ENCODE results near the gene ADAMTSL1.

Gene ADAMTSL1

DNA sequence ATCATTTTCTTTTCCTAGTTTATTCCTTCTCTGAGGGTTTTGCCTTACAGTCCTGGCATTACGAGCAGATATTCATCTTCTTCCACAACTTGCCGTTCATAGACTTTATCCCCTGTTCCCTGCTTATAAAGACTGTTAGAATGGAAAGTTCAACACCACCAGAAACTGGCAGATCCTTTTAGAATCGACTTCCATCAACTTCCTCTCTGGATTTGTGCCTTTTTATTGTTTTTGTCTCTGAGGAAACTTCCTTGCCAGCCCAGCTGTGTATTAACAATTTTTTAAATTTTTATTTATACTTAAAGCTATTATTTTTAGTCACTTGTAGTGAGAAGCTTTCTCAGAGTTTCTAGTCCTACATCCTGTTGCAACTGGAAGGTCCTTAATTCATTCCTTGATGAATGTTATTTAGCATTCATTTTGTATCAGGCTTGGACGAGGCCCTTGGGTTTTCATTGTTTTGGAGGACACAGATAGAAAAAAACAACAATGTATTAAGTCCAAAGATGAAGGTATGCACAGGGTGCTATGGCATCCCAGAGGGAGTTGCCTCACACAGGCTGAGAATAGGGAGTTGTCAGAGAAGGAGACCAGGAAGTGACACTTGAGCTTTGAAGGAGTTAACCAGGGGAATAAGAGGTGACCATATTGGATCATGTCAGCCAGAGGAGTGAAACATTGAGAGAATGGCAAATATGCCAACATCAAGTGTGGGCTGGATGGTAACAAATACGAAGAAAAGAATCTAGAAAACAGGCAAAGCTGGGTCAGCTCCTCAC lies 81.3 kb downstream of the ADAMTSL1 start:
- DNase-seq (ENCODE audit: low read depth in 2 of 2) = no peak

DNA sequence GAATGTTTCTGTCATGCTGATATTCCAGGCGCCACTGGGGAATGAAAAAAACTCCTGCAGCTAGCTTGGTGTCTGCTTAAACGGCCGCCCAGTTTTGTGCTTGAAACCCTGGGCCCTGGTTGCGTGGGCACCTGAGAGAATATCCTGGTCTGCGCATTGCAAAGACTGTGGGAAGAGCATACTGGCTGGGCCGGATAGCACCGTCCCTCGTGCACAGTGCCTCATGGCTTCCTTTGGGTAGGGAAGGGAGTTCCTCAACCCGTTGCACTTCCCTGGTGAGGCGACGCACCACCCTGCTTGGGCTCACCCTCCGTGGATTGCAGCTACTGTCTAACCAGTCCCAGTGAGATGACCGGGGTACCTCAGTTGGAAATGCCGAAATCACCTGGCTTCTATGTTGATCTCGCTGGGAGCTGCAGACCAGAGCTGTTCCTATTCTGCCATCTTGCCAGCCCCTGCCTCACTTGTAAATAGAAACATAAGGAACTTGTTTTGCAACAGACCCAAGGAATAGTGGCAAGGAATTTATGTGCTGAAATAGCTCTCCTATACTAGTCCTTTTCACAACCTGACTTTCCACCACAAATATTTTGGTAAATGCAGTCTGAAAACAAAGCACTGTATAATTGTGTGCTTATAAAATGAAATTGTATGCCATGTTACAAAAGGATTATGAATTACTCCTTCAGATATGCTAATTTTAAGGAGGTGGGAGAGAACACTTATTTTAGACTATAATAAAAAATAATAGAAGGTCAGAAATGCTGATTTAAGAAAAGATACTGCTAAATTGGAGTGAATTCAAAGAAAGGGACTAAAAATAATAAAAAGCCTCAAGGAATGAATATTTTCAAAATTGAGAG lies 90.3 kb downstream of the ADAMTSL1 start:
- no peak for DNase-seq (ENCODE audit: low read depth in 2 of 2)

DNA sequence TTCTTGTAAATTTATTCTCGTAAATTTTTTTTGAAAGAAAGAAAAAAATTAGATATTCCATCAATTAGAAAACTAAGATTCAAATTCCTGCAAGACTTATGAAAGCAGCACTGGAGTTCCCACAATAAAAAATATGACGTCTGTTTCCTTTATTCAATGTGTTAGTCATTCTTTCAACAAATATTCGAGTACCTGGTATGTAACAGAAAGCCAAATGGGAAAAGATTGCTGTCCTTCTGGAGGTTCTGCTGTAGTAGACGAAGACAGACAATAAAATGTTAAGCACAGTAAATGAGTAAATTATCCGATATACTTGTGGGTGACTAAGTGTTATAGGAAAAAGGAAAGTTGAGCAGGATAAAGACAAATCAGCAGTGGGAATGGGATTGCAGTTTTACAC lies 92.2 kb downstream of the ADAMTSL1 start:
- no peak for DNase-seq (ENCODE audit: low read depth in 2 of 2)

DNA sequence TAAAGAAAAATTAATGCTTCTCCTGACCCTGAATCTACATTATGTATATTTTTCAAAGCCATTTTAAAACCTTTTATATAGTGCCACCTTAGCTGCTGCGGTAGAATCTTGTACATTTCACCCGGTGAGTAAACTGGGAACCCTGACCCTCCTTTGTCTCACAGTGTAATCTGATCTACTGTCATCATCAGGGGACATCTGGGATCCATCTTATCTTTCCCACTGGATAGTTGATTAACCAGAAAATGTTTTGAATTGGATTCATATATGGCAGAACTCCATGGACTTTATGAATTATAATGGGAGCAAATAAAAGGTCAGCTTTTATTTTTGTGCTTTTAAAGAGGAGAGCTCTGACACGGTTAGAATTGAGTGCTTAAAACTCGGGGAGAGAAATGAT lies 95.0 kb downstream of the ADAMTSL1 start:
- no peak for DNase-seq (ENCODE audit: low read depth in 2 of 2)

DNA sequence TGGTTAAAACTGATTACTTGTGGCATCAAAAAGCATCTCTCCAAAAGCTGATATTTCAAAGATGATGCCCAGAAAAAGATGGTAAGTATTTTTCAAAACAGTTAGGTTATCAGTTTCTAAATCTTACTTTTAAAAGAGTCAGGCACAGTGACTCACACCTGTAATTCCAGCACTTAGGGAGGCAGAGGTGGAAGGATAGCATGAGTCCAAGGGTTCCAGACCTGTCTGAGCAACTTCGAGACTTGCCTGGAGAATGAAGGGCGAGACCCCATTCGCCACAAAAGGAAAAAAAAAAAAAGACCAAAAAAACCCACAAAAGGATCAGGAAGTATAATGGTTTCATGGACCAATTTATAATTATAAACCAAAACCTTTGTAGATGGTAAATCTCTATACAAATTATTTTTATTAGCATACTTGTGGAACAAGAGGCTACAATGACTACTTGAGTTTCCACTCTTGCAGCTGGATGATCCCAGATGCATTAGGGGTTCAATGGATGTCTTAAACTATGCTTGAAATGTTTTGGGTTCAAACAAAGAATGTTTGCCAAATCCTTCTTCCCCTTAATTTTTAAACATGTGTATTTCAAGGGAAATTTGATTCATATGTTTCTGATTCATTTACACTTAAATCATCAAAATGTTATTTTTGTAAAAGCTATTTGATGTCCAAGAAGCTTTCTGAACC lies 96.1 kb downstream of the ADAMTSL1 start:
- no peak for DNase-seq (ENCODE audit: low read depth in 2 of 2)

DNA sequence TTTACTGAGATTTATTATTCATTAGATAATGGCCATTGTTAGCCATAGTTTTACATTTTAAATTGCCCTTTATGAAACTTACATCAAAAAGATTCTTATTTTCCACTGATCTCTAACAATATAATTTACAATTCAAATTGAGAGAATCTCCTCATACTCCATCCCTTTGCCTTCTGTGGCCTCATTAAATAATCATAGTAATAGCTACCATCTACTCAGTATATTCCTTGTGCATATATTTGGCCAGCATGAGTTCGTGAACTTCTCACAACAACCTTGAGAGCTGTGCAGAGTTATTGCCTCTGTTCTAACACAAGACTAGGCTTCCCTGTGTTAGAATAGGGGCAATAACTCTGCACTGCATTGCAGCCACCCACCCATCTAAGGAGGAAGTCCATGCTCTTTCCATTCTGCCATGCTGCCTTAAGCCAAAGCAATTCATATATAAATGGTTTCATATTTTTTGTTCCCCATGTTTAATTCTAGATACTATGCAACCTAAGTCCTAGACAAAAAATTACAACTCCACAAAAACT lies 99.1 kb downstream of the ADAMTSL1 start:
- no peak for DNase-seq (ENCODE audit: low read depth in 2 of 2)

DNA sequence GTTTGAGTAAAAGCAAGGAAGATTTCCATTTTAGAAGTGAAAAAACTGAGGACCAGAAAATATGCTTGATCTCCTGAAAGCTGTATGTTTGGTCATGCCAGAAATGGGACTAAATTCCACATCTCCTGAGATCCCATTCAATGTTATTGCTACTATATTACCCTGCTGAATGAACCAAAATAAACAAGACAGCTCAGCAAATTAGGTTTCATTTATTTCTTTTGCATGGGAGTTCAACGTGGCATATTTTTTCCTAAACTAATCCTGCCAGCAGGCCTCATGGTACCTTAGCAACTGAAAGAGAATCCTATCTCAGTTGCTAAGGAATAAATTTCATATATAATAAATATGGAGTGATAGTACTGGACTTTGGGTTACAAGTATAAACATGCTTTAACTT lies 101.7 kb downstream of the ADAMTSL1 start:
- DNase-seq (ENCODE audit: low read depth in 2 of 2) = no peak

DNA sequence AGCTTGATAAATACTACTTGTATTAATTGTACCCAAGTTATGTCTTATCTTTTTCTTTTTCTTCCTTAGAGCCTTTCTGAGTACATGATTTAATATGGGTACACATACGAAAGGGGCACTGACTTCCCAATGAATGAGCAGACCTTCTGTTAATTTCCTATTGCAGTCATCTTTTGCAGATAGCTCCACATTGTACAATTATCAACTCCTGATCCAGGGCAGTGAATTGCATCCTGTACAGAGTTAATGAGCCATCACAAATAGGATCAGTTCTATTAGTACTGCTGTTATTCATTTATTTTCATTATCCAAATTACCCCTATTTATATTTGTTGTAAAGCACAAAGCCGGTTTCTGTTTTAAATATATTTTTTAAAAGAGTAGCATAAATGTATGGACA lies 105.6 kb downstream of the ADAMTSL1 start:
- no peak for DNase-seq (ENCODE audit: low read depth in 2 of 2)

DNA sequence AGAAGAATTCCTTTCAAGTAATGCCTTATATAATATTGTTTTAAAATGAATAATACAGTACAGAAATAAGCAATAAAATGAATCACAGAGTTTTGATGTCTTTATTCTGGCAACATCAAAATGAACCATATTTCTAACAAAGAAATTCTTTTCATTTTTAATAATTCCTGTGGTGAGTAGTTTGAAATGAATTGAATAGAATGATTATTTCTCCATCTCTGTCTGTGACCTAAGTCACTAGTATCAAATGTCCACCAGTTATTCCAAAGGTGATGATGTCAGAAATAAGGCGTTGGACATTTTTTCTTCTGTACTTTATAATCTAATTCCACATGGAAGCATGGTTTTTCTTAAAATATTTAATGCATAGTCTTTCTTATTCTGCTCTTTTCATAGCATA lies 106.2 kb downstream of the ADAMTSL1 start:
- no peak for DNase-seq (ENCODE audit: low read depth in 2 of 2)

DNA sequence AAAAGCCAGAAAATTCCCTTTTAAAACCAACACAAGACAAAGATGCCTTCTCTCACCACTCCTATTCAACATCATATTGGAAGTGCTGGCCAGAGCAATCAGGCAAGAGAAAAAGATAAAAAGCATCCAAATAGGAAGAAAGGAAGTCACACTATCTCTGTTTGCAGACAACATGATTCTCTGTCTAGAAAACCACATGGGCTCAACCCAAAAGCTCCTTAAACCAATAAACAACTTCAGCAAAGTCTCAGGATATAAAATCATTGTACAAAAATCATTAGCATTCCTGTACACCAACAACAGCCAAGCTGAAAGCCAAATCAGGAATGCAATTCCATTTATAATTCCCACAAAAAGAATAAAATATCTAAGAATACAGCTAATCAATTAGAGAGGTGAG lies 112.0 kb downstream of the ADAMTSL1 start:
- DNase-seq (ENCODE audit: low read depth in 2 of 2) = no peak

DNA sequence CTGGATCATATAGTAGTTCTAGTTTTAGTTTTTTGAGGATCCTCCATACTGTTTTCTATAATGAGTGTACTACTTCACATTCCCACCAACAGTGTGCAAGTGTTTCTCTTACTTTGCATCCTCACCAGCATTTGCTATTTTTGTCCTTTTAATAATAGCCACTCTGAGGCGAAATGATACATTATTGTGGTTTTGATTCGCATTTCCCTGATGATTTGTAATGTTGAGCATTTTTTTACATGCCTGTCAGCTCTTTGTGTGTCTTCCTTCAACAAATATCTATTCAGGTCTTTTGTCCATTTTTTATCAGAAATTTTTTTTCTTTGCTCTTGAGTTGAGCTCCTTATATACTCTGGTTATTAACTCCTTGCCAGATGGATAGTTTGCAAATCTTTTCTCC lies 114.0 kb downstream of the ADAMTSL1 start:
- DNase-seq (ENCODE audit: low read depth in 2 of 2) = no peak

DNA sequence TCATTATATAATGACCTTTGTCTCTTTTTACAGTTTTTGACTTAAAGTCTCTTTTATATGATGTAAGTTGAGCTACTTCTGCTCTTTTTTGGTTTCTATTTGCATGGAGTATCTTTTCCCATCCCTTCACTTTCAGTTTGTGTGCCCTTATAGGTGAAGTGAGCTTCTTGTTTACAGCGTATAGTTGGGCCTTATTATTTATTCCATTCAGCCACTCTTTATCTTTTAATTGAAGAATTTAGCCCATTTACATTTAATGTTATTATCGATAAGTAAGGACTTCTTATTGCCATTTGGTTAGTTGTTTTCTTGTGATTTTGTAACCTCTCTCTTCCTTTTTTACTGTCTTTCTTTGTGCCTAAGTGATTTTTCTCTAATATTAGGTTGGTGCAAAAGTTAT lies 117.3 kb downstream of the ADAMTSL1 start:
- no peak for DNase-seq (ENCODE audit: low read depth in 2 of 2)

DNA sequence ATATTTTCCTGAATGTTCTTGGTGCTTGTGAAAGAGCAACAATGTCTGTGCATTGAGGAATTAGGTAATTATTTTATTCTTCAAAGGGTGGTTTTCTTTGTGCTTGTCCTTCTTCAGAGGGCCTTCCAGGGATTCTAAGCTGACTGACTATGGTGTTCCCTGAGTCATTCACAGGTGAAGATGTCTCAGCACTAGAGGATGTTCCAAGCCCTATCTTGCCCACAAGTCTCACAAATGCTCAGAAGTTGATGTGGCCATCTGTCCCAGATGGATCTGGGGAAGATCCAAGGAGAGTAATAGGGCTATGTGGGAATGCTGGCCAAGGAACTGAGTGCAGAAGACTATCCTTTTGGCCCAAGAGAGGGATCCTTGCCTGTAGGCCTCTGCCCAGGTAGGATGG lies 120.9 kb downstream of the ADAMTSL1 start:
- DNase-seq (ENCODE audit: low read depth in 2 of 2) = no peak

DNA sequence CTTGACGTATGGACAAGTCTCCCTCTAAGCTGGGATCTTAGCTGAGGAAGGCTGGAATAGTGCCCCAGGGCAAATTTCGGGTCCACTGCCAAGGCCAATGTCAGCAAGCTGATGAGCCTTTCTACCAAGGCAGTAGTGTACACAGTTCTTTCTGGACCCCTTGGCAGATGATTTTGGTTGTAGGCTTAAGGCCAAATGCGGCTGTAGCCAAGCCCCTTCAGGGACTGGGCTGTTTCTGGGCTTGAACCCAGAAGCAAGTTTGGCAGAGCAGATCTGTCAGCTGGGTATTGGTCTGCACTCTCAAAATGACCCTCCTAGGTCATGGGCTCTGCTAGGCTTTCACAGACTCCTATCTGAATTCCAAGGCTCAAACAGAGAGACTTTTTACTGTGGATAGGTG lies 121.6 kb downstream of the ADAMTSL1 start:
- DNase-seq (ENCODE audit: low read depth in 2 of 2) = no peak

DNA sequence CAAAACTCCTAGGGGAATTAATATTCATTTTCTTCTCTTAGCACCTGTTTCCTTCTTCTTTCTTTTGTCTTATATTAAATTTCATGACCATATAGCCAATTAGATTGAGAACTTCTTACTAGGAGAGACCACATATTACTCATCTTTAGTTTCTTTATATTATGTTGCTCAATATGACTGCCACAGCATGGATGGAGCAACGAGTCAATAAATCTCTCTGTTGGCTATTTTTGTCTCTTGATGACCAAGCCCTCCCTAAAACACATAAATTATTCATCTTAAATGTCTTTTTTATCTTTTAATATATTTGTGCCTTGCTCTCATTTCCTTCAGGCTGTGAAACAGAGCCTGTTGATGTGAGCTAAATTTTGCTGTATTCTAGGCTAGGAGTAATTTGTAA lies 123.0 kb downstream of the ADAMTSL1 start:
- no peak for DNase-seq (ENCODE audit: low read depth in 2 of 2)

DNA sequence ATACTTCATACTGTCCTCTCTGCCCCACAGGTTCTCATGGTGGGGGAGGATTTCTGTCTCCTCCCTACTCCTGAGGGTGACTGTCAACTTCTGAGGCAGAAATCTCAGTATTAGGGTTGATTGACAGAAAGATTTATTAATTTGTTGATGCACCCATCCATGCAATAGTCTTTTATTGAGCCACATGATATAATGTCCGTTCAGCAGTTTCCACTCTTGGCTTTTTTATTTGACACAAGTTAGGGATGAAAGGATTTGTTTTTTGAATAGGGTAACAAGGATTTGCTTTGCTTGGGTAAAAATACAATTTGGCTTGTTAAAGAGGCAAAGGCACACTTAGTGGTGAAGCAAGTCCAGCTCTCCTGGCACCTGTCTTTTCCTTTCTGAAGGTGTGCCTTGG lies 125.0 kb downstream of the ADAMTSL1 start:
- no peak for DNase-seq (ENCODE audit: low read depth in 2 of 2)

DNA sequence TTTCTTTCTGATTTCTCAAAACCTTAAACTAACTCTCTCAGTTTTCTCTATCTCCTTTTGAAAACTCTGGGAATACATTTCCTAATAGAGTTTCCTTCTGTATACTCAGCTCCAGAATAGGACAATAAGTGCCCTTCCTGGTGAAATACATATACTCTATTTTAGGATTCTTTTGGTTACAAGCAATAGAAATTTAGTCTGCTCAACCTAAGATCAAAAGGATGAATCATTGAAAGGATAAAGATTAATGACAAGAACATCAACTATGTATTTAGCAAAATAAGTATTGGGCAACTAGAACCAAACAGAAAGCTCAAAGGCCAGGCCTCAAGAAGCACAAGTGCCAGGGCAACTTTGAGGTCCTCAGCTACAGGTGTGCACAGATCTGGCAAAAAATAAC lies 127.1 kb downstream of the ADAMTSL1 start:
- no peak for DNase-seq (ENCODE audit: low read depth in 2 of 2)

DNA sequence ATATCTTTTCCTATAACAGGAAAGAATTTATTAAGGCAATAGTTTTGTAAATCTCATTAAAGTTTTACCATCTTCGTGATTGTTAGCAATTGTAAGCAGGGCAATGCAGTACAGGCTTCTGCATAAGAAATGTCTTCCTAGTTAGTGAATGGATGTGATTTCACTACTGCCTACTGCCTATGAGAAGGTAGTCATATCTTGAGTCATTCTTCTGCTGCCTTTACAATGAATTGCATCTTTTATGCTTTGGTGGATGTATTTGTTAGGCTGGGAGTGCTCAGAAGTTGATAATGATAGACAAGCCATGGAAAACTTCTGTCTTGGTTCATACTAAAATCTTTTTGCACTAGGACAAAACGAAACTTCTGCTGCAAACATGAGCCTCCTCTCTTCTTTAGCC lies 128.0 kb downstream of the ADAMTSL1 start:
- DNase-seq (ENCODE audit: low read depth in 2 of 2) = no peak

DNA sequence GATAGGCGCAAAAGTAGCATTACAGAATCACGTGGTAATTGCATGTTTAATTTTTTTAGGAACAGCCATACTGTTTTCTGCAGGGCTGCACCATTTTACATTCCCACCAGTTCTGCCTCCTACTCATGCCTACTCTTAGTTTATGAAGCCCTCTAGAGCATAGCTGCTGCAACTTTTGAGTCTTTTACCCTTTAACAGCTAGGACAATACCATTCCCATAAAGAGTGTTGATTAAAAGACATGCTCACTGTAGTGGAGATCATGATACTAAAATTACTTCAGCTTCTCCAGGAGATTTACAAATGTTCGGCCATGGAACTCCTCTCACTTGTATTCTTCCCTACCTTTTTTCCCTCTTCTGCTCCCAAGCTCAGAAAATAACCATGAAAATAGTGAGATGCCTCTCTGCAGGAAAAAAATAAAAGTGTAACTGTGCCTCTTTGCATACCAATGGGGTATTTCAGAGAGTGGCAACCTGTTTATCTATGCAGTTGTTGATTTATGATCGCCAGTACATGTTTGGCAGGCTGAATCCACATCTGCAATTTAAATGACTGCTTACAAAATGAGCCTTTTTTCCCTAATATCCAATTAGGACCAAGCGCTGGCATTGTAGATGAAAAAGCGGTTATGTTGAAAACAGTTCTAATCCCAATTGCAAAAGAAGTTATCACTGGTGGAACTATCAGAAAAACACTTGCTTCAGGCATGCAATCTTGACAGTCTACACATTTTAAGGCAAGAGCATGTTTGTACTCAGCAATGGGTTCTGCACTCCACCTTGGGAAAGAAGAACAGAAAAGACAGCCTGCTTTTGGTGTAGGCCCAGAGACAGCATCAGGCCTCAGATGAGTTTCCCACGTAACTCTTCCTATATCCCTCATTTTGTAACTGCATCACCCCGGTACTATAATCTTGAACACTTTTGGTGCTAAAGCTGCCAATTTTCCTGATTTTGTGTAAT lies 131.1 kb downstream of the ADAMTSL1 start:
- no peak for DNase-seq (ENCODE audit: low read depth in 2 of 2)

DNA sequence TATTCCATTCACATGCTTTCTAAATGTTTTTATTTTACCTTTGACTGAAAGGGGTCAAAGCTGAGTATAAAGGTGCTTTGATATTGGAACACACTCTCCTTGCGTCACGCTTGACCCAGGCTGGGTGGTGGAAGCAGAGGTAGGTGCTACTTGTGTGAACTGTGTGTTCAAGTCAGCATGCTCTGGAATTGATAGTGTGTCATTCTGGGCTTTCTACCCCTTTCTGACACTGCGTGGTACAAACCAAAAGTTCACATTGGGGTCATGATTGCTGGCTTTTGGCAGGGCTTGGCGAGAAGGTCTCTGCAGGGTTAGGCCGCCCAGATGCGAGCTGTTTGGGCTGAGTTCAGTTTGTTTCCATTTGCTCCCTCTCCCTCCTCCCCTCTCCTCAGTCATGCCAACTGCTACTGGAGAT lies 131.8 kb downstream of the ADAMTSL1 start:
- no peak for DNase-seq (ENCODE audit: low read depth in 2 of 2)

DNA sequence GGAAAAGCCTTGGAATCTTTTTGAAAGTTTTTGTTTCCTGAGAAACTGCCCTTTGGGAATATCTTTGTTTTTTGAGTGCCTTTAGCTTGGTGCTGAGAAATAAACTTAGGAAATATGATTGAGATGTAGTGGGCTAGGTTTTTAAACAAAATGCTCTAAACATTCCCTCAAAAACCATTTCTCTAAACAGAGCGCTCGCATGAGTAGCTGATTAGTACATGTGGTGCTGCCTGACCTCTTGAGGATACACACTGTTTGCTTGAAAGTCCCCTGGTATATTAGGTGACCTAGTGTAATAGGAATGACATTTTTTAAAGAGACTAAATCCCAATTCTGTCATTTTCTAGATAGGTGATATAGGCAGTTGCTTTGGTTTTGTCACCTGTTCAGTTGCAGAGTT lies 132.3 kb downstream of the ADAMTSL1 start:
- DNase-seq (ENCODE audit: low read depth in 2 of 2) = no peak
